HCT116 (cell line): ENCODE data around the gene PDE2A. TPM values are rescaled to one million over a fixed set of nuclear protein-coding genes. Genes with fewer than 3 reads are reported as not detected.

Experiments
- ATAC-seq: fragments of 200-7000 bp; cut with Tn5 transposase; 2 replicates; pipeline ENCODE4 v1.9.1; 2020; ENCODE audit warnings: mild to moderate bottlenecking, moderate library complexity
- BruUV-seq: library from RNA; stranded (reverse); fragments of 400-500 nt; replicated peaks from 2 replicates; lab custom pipeline; 2021; lab: Mats Ljungman, UMichigan
- CTCF ChIA-PET: fragments of 300-600 bp; sonication (Branson Sonifier 250); formaldehyde crosslinking; loops from one replicate; lab custom pipeline; 2021; ENCODE audit warnings: antibody characterized with exemption; lab: Charles Lee
- POLR2A ChIA-PET: fragments of 300-600, 350-600 bp; sonication (Branson Sonifier 250); formaldehyde crosslinking; loops from one replicate; lab custom pipeline; 2021; ENCODE audit warnings: antibody characterized with exemption; lab: Charles Lee
- RAD21 ChIA-PET, 2 experiments: fragments of 300-600 bp; sonication (Branson Sonifier 250); formaldehyde crosslinking; loops; one replicate each; lab custom pipeline; 2023; ENCODE audit warnings: low total read pairs in 2 of 2; ENCODE audit not compliant: uncharacterized antibody in 2 of 2, unreplicated experiment in 2 of 2, low non-redundant PET in 1 of 2; lab: Charles Lee
- DNase-seq: peaks from one replicate; pipeline ENCODE4 v3.0.0-alpha.2; 2010; ENCODE audit warnings: low read depth, low spot score
- H2AFZ ChIP-seq: fragments of 200-600 bp; shearing (Covaris generic), sonication (generic); 2 replicates; pipeline ENCODE4 v1.6.1; 2017; ENCODE audit warnings: low read depth, mixed run types, mixed read lengths, antibody characterized with exemption, low read length; ENCODE audit not compliant: poor library complexity, severe bottlenecking
- H3K27ac ChIP-seq: 2 replicates; pipeline ENCODE4 v1.5.1; 2012; ENCODE audit warnings: low read depth, low read length
- H3K27me3 ChIP-seq: fragments of 200-600 bp; sonication (generic); 2 replicates; pipeline ENCODE4 v1.6.1; 2016; ENCODE audit warnings: mixed run types, low read length, mixed read lengths; ENCODE audit not compliant: insufficient read depth
- H3K36me3 ChIP-seq, 2 experiments: fragments of 200-500 bp in 1 of 2; fragments of 200-600 bp in 1 of 2; sonication (Bioruptor generic) in 1 of 2; sonication (generic) in 1 of 2; 2 replicates each; pipeline versions ENCODE4 v1.5.1 to v1.6.1; 2014 to 2016; ENCODE audit warnings: low read length in 2 of 2, inconsistent platforms in 1 of 2, mixed read lengths in 1 of 2, mixed run types in 1 of 2; ENCODE audit not compliant: insufficient read depth in 2 of 2, control insufficient read depth in 1 of 2
- H3K4me1 ChIP-seq, 2 experiments: fragments of 200-600 bp in 1 of 2; sonication (generic) in 1 of 2; 2 replicates each; pipeline versions ENCODE4 v1.5.1 to v1.6.1; 2012 to 2017; ENCODE audit warnings: low read length in 2 of 2, inconsistent platforms in 1 of 2, mild to moderate bottlenecking in 1 of 2, mixed read lengths in 1 of 2, mixed run types in 1 of 2, moderate library complexity in 1 of 2; ENCODE audit not compliant: insufficient read depth in 2 of 2, control insufficient read depth in 1 of 2
- H3K4me2 ChIP-seq: fragments of 200-600 bp; sonication (generic); 2 replicates; pipeline ENCODE4 v1.6.1; 2017; ENCODE audit warnings: mixed run types, low read length, mixed read lengths
- H3K4me3 ChIP-seq, 2 experiments: fragments of 200-600 bp in 1 of 2; sonication (generic) in 1 of 2; replicated peaks in 1 of 2; 2 replicates each; pipeline ENCODE4 v1.5.1; 2011 to 2016; ENCODE audit warnings: low read length in 2 of 2, control low read depth in 1 of 2, low read depth in 1 of 2, mild to moderate bottlenecking in 1 of 2, mixed read lengths in 1 of 2, mixed run types in 1 of 2
- H3K79me2 ChIP-seq: fragments of 200-600 bp; sonication (generic); 2 replicates; pipeline ENCODE4 v1.6.1; 2017; ENCODE audit warnings: mild to moderate bottlenecking, mixed run types, low read length, moderate library complexity, mixed read lengths; ENCODE audit not compliant: insufficient read depth
- H3K9ac ChIP-seq: fragments of 200-600 bp; sonication (generic); 2 replicates; pipeline ENCODE4 v1.6.1; 2016; ENCODE audit warnings: low read length, mixed read lengths
- H3K9me2 ChIP-seq: fragments of 200-600 bp; sonication (generic), shearing (Covaris generic); 2 replicates; pipeline ENCODE4 v1.6.1; 2017; ENCODE audit warnings: mixed run types, mild to moderate bottlenecking, moderate library complexity; ENCODE audit not compliant: insufficient read depth
- H3K9me3 ChIP-seq, 2 experiments: fragments of 200-500 bp in 1 of 2; fragments of 200-600 bp in 1 of 2; sonication (Bioruptor generic) in 1 of 2; sonication (generic) in 1 of 2; 2 replicates each; pipeline ENCODE4 v1.6.1; 2014 to 2017; ENCODE audit warnings: low read length in 2 of 2, mixed read lengths in 2 of 2, inconsistent platforms in 1 of 2, low read depth in 1 of 2, mild to moderate bottlenecking in 1 of 2, mixed run types in 1 of 2, moderate library complexity in 1 of 2; ENCODE audit not compliant: control insufficient read depth in 1 of 2, insufficient read depth in 1 of 2
- H4K20me1 ChIP-seq: fragments of 200-600 bp; sonication (generic), shearing (Covaris generic); 2 replicates; pipeline ENCODE4 v1.6.1; 2017; ENCODE audit warnings: mixed run types, mild to moderate bottlenecking, moderate library complexity; ENCODE audit not compliant: insufficient read depth
- CBX3 ChIP-seq: IDR thresholded peaks from 2 replicates; pipeline ENCODE4 v1.6.1; 2012; ENCODE audit warnings: low read depth
- EGR1 ChIP-seq: IDR thresholded peaks from 2 replicates; pipeline ENCODE4 v1.6.1; 2012; ENCODE audit warnings: low read depth
- ELF1 ChIP-seq: IDR thresholded peaks from 2 replicates; pipeline ENCODE4 v1.6.1; 2012; ENCODE audit warnings: low read depth, borderline replicate concordance
- EZH2 ChIP-seq: fragments of 200-600 bp; sonication (generic); IDR thresholded peaks from 2 replicates; pipeline ENCODE4 v1.6.1; 2017; ENCODE audit warnings: antibody characterized with exemption, mixed run types
- JUND ChIP-seq: IDR thresholded peaks from 2 replicates; pipeline ENCODE4 v1.6.1; 2012
- RAD21 ChIP-seq: IDR thresholded peaks from 2 replicates; pipeline ENCODE4 v1.6.1; 2012; ENCODE audit warnings: low read depth, mild to moderate bottlenecking
- SRF ChIP-seq: IDR thresholded peaks from 2 replicates; pipeline ENCODE4 v1.6.1; 2012; ENCODE audit warnings: low read depth
- TCF7L2 ChIP-seq: IDR thresholded peaks from 2 replicates; pipeline ENCODE4 v1.7.0; 2011; ENCODE audit warnings: borderline replicate concordance, inconsistent platforms; ENCODE audit not compliant: insufficient read depth, insufficient read length; ENCODE audit errors: extremely low read depth
- intact Hi-C: fragments of 100-400 bp; cut with micrococcal nuclease; formaldehyde crosslinking; loops from 2 replicates; pipeline ENCODE4 v1.10.0; 2022
- total RNA-seq: library from RNA; stranded (reverse); gene quantifications from one replicate; pipeline ENCODE4 v1.2.1, GENCODE V29; 2021; ENCODE audit not compliant: unreplicated experiment
- TF ChIP-seq, protein P1 (sequence below): IDR thresholded peaks from 2 replicates; pipeline ENCODE4 v1.6.1; 2012
- TF ChIP-seq, protein P2 (sequence below): IDR thresholded peaks from 2 replicates; pipeline ENCODE4 v1.6.1; 2012; ENCODE audit warnings: low read depth
- TF ChIP-seq, protein P3 (sequence below): IDR thresholded peaks from 2 replicates; pipeline ENCODE4 v1.6.1; 2011; ENCODE audit warnings: mild to moderate bottlenecking, low read length, moderate library complexity; ENCODE audit not compliant: insufficient replicate concordance; ENCODE audit errors: extremely low read depth
- TF ChIP-seq, protein P4 (sequence below): IDR thresholded peaks from 2 replicates; pipeline ENCODE4 v1.6.1; 2012

Gene PDE2A
- total RNA-seq, 1 experiment from 2014 or later = 7.6 TPM

DNA sequence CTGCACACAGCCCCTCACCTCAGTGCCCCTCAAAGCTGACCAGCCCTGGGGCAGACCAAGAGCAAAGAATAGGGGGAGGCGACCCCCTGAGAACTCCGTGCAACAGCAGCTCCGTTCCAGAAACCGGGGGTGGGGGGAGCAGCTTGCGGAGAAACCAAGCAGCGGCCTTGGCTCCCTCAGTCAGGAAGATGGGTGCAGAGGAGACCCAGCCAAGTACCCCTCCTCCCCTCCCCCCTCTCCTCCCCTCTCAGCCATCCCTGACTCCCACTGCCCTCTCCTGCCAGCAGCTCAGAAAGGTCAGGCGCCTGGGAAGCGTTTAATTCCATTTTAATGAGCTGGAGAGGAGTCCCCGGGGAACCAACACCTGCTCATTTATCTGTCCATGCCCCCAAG, 78.9 kb downstream of the PDE2A start:
- Histone ChIP-seq H2AFZ (no peak overlapping the region), H4K20me1 (no peaks in the 10 kb centered on the region), H3K4me3 (no peak overlapping the region), H3K4me2 (no peak overlapping the region), H3K4me1 (peaks cover 0 to 14% of the 10 kb centered on the region in 2 experiments; a peak in 2 of 4 replicates), H3K9me2 (no peaks in the 10 kb centered on the region), H3K27me3 (no peaks in the 10 kb centered on the region; the same call in 1 of the 2 replicates), H3K79me2 (no peaks in the 10 kb centered on the region), H3K9me3 (no peaks in the 10 kb centered on the region), H3K9ac (no peak overlapping the region), H3K27ac (no peak overlapping the region), H3K36me3 (no peaks in the 10 kb centered on the region)
- DNase-seq (no peak), ATAC-seq (no peak)
- POLR2A ChIA-PET = no interaction called here
- BruUV-seq = no TSS peak
- CTCF ChIA-PET = no interaction called here
- RAD21 ChIA-PET = no interaction called here
- TF ChIP-seq, protein P1, sequence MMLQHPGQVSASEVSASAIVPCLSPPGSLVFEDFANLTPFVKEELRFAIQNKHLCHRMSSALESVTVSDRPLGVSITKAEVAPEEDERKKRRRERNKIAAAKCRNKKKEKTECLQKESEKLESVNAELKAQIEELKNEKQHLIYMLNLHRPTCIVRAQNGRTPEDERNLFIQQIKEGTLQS = no peak
- TF ChIP-seq CBX3 = no peak
- no peak for TF ChIP-seq TCF7L2
- TF ChIP-seq EGR1 = no peak
- no peak for TF ChIP-seq EZH2
- TF ChIP-seq JUND = no peak
- TF ChIP-seq RAD21 = no peak
- TF ChIP-seq, protein P2, sequence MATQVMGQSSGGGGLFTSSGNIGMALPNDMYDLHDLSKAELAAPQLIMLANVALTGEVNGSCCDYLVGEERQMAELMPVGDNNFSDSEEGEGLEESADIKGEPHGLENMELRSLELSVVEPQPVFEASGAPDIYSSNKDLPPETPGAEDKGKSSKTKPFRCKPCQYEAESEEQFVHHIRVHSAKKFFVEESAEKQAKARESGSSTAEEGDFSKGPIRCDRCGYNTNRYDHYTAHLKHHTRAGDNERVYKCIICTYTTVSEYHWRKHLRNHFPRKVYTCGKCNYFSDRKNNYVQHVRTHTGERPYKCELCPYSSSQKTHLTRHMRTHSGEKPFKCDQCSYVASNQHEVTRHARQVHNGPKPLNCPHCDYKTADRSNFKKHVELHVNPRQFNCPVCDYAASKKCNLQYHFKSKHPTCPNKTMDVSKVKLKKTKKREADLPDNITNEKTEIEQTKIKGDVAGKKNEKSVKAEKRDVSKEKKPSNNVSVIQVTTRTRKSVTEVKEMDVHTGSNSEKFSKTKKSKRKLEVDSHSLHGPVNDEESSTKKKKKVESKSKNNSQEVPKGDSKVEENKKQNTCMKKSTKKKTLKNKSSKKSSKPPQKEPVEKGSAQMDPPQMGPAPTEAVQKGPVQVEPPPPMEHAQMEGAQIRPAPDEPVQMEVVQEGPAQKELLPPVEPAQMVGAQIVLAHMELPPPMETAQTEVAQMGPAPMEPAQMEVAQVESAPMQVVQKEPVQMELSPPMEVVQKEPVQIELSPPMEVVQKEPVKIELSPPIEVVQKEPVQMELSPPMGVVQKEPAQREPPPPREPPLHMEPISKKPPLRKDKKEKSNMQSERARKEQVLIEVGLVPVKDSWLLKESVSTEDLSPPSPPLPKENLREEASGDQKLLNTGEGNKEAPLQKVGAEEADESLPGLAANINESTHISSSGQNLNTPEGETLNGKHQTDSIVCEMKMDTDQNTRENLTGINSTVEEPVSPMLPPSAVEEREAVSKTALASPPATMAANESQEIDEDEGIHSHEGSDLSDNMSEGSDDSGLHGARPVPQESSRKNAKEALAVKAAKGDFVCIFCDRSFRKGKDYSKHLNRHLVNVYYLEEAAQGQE = no peak
- TF ChIP-seq, protein P3, sequence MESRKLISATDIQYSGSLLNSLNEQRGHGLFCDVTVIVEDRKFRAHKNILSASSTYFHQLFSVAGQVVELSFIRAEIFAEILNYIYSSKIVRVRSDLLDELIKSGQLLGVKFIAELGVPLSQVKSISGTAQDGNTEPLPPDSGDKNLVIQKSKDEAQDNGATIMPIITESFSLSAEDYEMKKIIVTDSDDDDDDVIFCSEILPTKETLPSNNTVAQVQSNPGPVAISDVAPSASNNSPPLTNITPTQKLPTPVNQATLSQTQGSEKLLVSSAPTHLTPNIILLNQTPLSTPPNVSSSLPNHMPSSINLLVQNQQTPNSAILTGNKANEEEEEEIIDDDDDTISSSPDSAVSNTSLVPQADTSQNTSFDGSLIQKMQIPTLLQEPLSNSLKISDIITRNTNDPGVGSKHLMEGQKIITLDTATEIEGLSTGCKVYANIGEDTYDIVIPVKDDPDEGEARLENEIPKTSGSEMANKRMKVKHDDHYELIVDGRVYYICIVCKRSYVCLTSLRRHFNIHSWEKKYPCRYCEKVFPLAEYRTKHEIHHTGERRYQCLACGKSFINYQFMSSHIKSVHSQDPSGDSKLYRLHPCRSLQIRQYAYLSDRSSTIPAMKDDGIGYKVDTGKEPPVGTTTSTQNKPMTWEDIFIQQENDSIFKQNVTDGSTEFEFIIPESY = no peak
- no peak for TF ChIP-seq SRF
- TF ChIP-seq, protein P4, sequence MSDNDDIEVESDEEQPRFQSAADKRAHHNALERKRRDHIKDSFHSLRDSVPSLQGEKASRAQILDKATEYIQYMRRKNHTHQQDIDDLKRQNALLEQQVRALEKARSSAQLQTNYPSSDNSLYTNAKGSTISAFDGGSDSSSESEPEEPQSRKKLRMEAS = no peak
- no peak for TF ChIP-seq ELF1
- intact Hi-C loops = no loop called here
